ENCODE results near the gene SGSM2. TPM values are rescaled to one million over a fixed set of nuclear protein-coding genes. Genes with fewer than 3 reads are reported as not detected.
A peak's percentile ranks its signal among the peaks of the same experiment; 100 is the strongest.

The SGSM2 gene
- polyA plus RNA-seq, 3 donors = 3.0 to 130 (median 3.5) TPM

DNA sequence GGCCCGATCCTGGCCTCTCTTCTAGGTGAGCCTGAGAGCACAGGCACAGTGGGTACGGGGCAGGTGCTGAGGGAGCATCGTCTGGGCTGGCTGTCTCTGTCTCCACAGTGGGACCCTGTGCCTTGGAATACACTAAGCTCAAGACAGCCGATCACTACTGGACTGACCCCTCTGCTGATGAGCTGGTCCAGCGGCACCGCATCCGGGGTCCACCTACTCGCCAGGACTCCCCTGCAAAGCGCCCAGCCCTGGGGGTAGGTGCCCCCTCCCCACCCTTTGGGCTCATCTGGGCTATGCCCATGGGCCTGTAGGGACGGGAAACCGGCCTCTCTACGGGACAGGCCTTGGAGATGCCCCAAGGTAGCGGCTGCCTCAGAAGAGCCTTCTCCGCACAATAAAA, 25.6 kb downstream of the SGSM2 start:
- no peaks in the 10 kb centered on the region for H3K4me1 Mint-ChIP-seq
- H3K27ac Mint-ChIP-seq = peak overlapping the region in 1 of 7 donors; percentile 40
- Histone ChIP-seq H3K4me1 (ENCODE audit: control insufficient read depth in 1 of 2, insufficient read depth in 2 of 2, low read length in 2 of 2) (no peaks in the 10 kb centered on the region), H3K36me3 (replicated peaks in 1 of 2; ENCODE audit: control insufficient read depth in 1 of 2, insufficient read depth in 2 of 2, low read length in 2 of 2) (peaks cover 11 to 33% of the 10 kb centered on the region in 2 donors), H3K9ac (ENCODE audit: insufficient read depth, low read length, poor library complexity, severe bottlenecking) (no peak overlapping the region), H3K27ac (ENCODE audit: low read depth in 1 of 2, low read length in 2 of 2) (no peak overlapping the region), H3K9me3 (replicated peaks in 1 of 2; ENCODE audit: control insufficient read depth in 1 of 2, insufficient read depth in 1 of 2, low read length in 2 of 2) (no peaks in the 10 kb centered on the region), H3K4me3 (replicated peaks in 1 of 3; ENCODE audit: low read depth in 2 of 3, low read length in 3 of 3) (no peak overlapping the region), H3K79me2 (ENCODE audit: insufficient read depth, low read length) (no peaks in the 10 kb centered on the region), H4K20me1 (ENCODE audit: insufficient read depth, low read length) (no peaks in the 10 kb centered on the region), H3K27me3 (ENCODE audit: control insufficient read depth in 2 of 2, insufficient read depth in 2 of 2, low read length in 2 of 2) (no peaks in the 10 kb centered on the region), H3K4me2 (replicated peaks; ENCODE audit: extremely low read depth, low read length, poor library complexity, severe bottlenecking) (no peak overlapping the region), H2AFZ (ENCODE audit: insufficient read depth, low read depth, low read length, poor library complexity, severe bottlenecking) (no peak overlapping the region)
- intact Hi-C loops (cut with micrococcal nuclease) = no loop called here
- H3K27me3 Mint-ChIP-seq (ENCODE audit: low read depth in 3 of 3) = peaks cover 0 to 4% (median 3%) of the 10 kb centered on the region in 3 donors
- TF ChIP-seq, protein P1, sequence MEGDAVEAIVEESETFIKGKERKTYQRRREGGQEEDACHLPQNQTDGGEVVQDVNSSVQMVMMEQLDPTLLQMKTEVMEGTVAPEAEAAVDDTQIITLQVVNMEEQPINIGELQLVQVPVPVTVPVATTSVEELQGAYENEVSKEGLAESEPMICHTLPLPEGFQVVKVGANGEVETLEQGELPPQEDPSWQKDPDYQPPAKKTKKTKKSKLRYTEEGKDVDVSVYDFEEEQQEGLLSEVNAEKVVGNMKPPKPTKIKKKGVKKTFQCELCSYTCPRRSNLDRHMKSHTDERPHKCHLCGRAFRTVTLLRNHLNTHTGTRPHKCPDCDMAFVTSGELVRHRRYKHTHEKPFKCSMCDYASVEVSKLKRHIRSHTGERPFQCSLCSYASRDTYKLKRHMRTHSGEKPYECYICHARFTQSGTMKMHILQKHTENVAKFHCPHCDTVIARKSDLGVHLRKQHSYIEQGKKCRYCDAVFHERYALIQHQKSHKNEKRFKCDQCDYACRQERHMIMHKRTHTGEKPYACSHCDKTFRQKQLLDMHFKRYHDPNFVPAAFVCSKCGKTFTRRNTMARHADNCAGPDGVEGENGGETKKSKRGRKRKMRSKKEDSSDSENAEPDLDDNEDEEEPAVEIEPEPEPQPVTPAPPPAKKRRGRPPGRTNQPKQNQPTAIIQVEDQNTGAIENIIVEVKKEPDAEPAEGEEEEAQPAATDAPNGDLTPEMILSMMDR (IDR thresholded peaks at IDR 0.05) = no peak
- WGBS (ENCODE audit: insufficient coverage) = 97% methylated on average over 12 of the region's 14 CpGs
- DNase-seq = no peak
- H3K9me3 Mint-ChIP-seq = peaks cover 0 to 3% (median 0%) of the 10 kb centered on the region in 7 donors
- peaks cover 32 to 46% of the 10 kb centered on the region in 2 donors for H3K36me3 Mint-ChIP-seq
- H3K4me3 Mint-ChIP-seq = no peak overlapping the region

GRCh38 chr17:2363318-2363717, 26.0 kb downstream of the SGSM2 start:
- Histone ChIP-seq H3K9ac (ENCODE audit: insufficient read depth, low read length, poor library complexity, severe bottlenecking) (no peak overlapping the region), H3K4me1 (ENCODE audit: control insufficient read depth in 1 of 2, insufficient read depth in 2 of 2, low read length in 2 of 2) (no peaks in the 10 kb centered on the region), H3K4me2 (replicated peaks; ENCODE audit: extremely low read depth, low read length, poor library complexity, severe bottlenecking) (no peak overlapping the region), H3K27me3 (ENCODE audit: control insufficient read depth in 2 of 2, insufficient read depth in 2 of 2, low read length in 2 of 2) (no peaks in the 10 kb centered on the region), H3K36me3 (replicated peaks in 1 of 2; ENCODE audit: control insufficient read depth in 1 of 2, insufficient read depth in 2 of 2, low read length in 2 of 2) (peaks cover 11 to 33% of the 10 kb centered on the region in 2 donors), H3K4me3 (replicated peaks in 1 of 3; ENCODE audit: low read depth in 2 of 3, low read length in 3 of 3) (no peak overlapping the region), H4K20me1 (ENCODE audit: insufficient read depth, low read length) (no peaks in the 10 kb centered on the region), H3K27ac (ENCODE audit: low read depth in 1 of 2, low read length in 2 of 2) (no peak overlapping the region), H3K79me2 (ENCODE audit: insufficient read depth, low read length) (no peaks in the 10 kb centered on the region), H2AFZ (ENCODE audit: insufficient read depth, low read depth, low read length, poor library complexity, severe bottlenecking) (no peak overlapping the region), H3K9me3 (replicated peaks in 1 of 2; ENCODE audit: control insufficient read depth in 1 of 2, insufficient read depth in 1 of 2, low read length in 2 of 2) (no peaks in the 10 kb centered on the region)
- DNase-seq = no peak
- peaks cover 33 to 49% of the 10 kb centered on the region in 2 donors for H3K36me3 Mint-ChIP-seq
- peaks cover 0 to 3% (median 0%) of the 10 kb centered on the region in 7 donors for H3K9me3 Mint-ChIP-seq
- H3K27ac Mint-ChIP-seq = no peak overlapping the region
- TF ChIP-seq, protein P1 (IDR thresholded peaks at IDR 0.05) = no peak
- WGBS (ENCODE audit: insufficient coverage) = 97% methylated on average over 21 of the region's 21 CpGs
- H3K4me3 Mint-ChIP-seq = no peak overlapping the region
- no peaks in the 10 kb centered on the region for H3K4me1 Mint-ChIP-seq
- intact Hi-C loops (cut with micrococcal nuclease) = no loop called here
- peaks cover 0 to 4% (median 1%) of the 10 kb centered on the region in 3 donors for H3K27me3 Mint-ChIP-seq (ENCODE audit: low read depth in 3 of 3)

Measured in CD14-positive monocyte (primary cell).